Epithelial cell of esophagus (primary cell): ENCODE data around the gene KRTAP4-5.
A peak's percentile ranks its signal among the peaks of the same experiment; 100 is the strongest.
"Not testable (repeated sequence)": the region's sequence is repeated elsewhere in the genome, so short reads cannot be mapped to it uniquely, and the experiment has no call there.

ENCODE experiments used
- DNase-seq: peaks from one replicate; pipeline ENCODE4 v3.0.0; 2010; ENCODE audit warnings: low read depth
- H3K4me3 ChIP-seq: 2 replicates; pipeline ENCODE4 v1.5.1; 2011; ENCODE audit warnings: mild to moderate bottlenecking, low read length, control low read depth
- CTCF ChIP-seq: IDR thresholded peaks from 2 replicates; pipeline ENCODE4 v1.5.1; 2011; ENCODE audit warnings: low read depth, mild to moderate bottlenecking, low read length, control low read depth, inconsistent platforms; ENCODE audit not compliant: insufficient read depth; ENCODE audit errors: missing control alignments

Gene KRTAP4-5

GRCh38 chr17:41118721-41119120, 30.9 kb downstream of the KRTAP4-5 start:
- H3K4me3 ChIP-seq, result no peak overlapping the region
- no peak for TF ChIP-seq CTCF
- DNase-seq, result peak; percentile 15

- not testable (repeated sequence) for H3K4me3 ChIP-seq, DNase-seq
These were observed 31.7 kb downstream of the KRTAP4-5 start, which contains the start of gene KRTAP4-11 for GRCh38 chr17:41117846-41118386. Gene KRTAP4-11, minus strand, starts transcription at chr17:41118373. Its CDS starts 58 bp downstream, at chr17:41118315.

GRCh38 chr17:41116297-41116696, 33.3 kb downstream of the KRTAP4-5 start:
- no peak for DNase-seq
- no peak for TF ChIP-seq CTCF
- no peak overlapping the region for H3K4me3 ChIP-seq

- H3K4me3 ChIP-seq, result no peak overlapping the region
- no peak for TF ChIP-seq CTCF
- no peak for DNase-seq
These were observed 38.3 kb downstream of the KRTAP4-5 start for GRCh38 chr17:41111151-41111885.

GRCh38 chr17:41108728-41109386, 40.8 kb downstream of the KRTAP4-5 start:
- H3K4me3 ChIP-seq, result not testable (repeated sequence)

GRCh38 chr17:41107941-41108450, 41.6 kb downstream of the KRTAP4-5 start:
- no peak for TF ChIP-seq CTCF
- DNase-seq, result no peak
- no peak overlapping the region for H3K4me3 ChIP-seq

More at GRCh38 chr17:41108728-41109386, 40.8 kb downstream of the KRTAP4-5 start:
- not testable (repeated sequence) for DNase-seq

- H3K4me3 ChIP-seq, DNase-seq: not testable (repeated sequence)
These were observed 44.3 kb downstream of the KRTAP4-5 start, which contains the start of gene KRTAP4-9 for GRCh38 chr17:41105347-41105746. Gene KRTAP4-9, plus strand, starts transcription at chr17:41105389. Its CDS starts 0 bp downstream, at chr17:41105389.

GRCh38 chr17:41104386-41105038, 45.1 kb downstream of the KRTAP4-5 start:
- H3K4me3 ChIP-seq, result not testable (repeated sequence)
- DNase-seq, result peak; percentile 65
